GM12878 (cell line): ENCODE results near the gene SLTM. TPM values are rescaled to one million over a fixed set of nuclear protein-coding genes. Genes with fewer than 3 reads are reported as not detected.

ENCODE experiments used
- polyA plus RNA-seq, 11 experiments: library from polyadenylated mRNA; depleted of rRNA in 4 of 11; unstranded in 6 of 11; stranded (reverse) in 5 of 11; fragments of >200 nt; fragmentation: Nextera tagmentation in 4 of 11; fragmentation: Illumina TruSeq in 1 of 11; extraction: Ambion mirVana in 4 of 11; extraction: Trizol in 1 of 11; gene quantifications; 1 replicate in 1 of 11; 2 replicates in 10 of 11; pipeline versions ENCODE4 v1.2.1 to v1.2.3, GENCODE V29; 2011 to 2016; ENCODE audit warnings: inconsistent platforms in 2 of 11, missing spikeins in 2 of 11, low read depth in 1 of 11
- small RNA-seq: library from RNA; depleted of rRNA; stranded (forward); fragments of <200 nt; gene quantifications from one replicate; pipeline ENCODE3, GENCODE V24; 2014
- total RNA-seq, 4 experiments: library from RNA; depleted of rRNA in 3 of 4; stranded (reverse); fragments of >200 nt in 3 of 4; fragmentation: Illumina TruSeq in 1 of 4; extraction: Trizol in 1 of 4; gene quantifications; 2 replicates each; pipeline versions ENCODE4 v1.2.1 to v1.2.3, GENCODE V29; 2013 to 2021

Gene SLTM
- total and polyA plus RNA-seq, 10 of the 15 experiments (the other 5 are each of a cell fraction or from before 2014, with no cell fraction given): 50.5 to 152 (median 90.9) TPM

Small RNAs within 50 kb of the gene (small RNA-seq; reads per million reads assigned to genes)
- gene ZNF444P1: not detected

Other genes starting within 250 kb of the SLTM start
- 40.7 and 43.9 TPM in 2 replicates for gene ADAM10, start 184.0 kb downstream of the SLTM start, total RNA-seq (2014; rRNA removed)
- 33.1 and 33.3 TPM in 2 replicates for gene ADAM10, start 184.0 kb downstream of the SLTM start, total RNA-seq (2014; rRNA removed; fragmentation: Illumina TruSeq; extraction: Trizol)
- 73.7 and 77.0 TPM in 2 replicates for gene ADAM10, start 184.0 kb downstream of the SLTM start, total RNA-seq (2021)
- gene ADAM10, start 184.0 kb downstream of the SLTM start, polyA plus RNA-seq (2011; rRNA removed): 83.0 and 107 TPM in 2 replicates
- 59.5 and 60.2 TPM in 2 replicates for gene ADAM10, start 184.0 kb downstream of the SLTM start, polyA plus RNA-seq (2014; fragmentation: Illumina TruSeq; extraction: Trizol)
- 10 to 100 TPM; 10.0 to 11.1 TPM for gene ADAM10, start 184.0 kb downstream of the SLTM start, polyA plus RNA-seq (2014; fragmentation: Nextera tagmentation; extraction: Ambion mirVana)
- 43.5 and 50.4 TPM in 2 replicates for gene ADAM10, start 184.0 kb downstream of the SLTM start, polyA plus RNA-seq (2014; rRNA removed)
- 10 to 100 TPM; 87.6 to 88.9 TPM for gene ADAM10, start 184.0 kb downstream of the SLTM start, polyA plus RNA-seq (2016; fragmentation: Nextera tagmentation; extraction: Ambion mirVana)
- 2.7 and 2.8 TPM in 2 replicates for gene MINDY2, start 162.4 kb downstream of the SLTM start, total RNA-seq (2014; rRNA removed)
- gene MINDY2, start 162.4 kb downstream of the SLTM start, total RNA-seq (2014; rRNA removed; fragmentation: Illumina TruSeq; extraction: Trizol): 3.6 and 3.8 TPM in 2 replicates
- 4.2 and 5.2 TPM in 2 replicates for gene MINDY2, start 162.4 kb downstream of the SLTM start, total RNA-seq (2021)
- gene MINDY2, start 162.4 kb downstream of the SLTM start, polyA plus RNA-seq (2011; rRNA removed): 6.0 and 12.9 TPM in 2 replicates
- 2.4 and 3.3 TPM in 2 replicates for gene MINDY2, start 162.4 kb downstream of the SLTM start, polyA plus RNA-seq (2014; fragmentation: Illumina TruSeq; extraction: Trizol)
- under 1 TPM; 0.73 to 0.74 TPM for gene MINDY2, start 162.4 kb downstream of the SLTM start, polyA plus RNA-seq (2014; fragmentation: Nextera tagmentation; extraction: Ambion mirVana)
- 1.5 and 2.2 TPM in 2 replicates for gene MINDY2, start 162.4 kb downstream of the SLTM start, polyA plus RNA-seq (2014; rRNA removed)
- 1 to 10 TPM; 8.9 to 9.4 TPM for gene MINDY2, start 162.4 kb downstream of the SLTM start, polyA plus RNA-seq (2016; fragmentation: Nextera tagmentation; extraction: Ambion mirVana)
- 13.1 and 13.8 TPM in 2 replicates for gene RNF111, start 54.0 kb upstream of the SLTM start, total RNA-seq (2014; rRNA removed)
- gene RNF111, start 54.0 kb upstream of the SLTM start, total RNA-seq (2014; rRNA removed; fragmentation: Illumina TruSeq; extraction: Trizol): 15.1 and 16.8 TPM in 2 replicates
- 22.3 and 25.0 TPM in 2 replicates for gene RNF111, start 54.0 kb upstream of the SLTM start, total RNA-seq (2021)
- gene RNF111, start 54.0 kb upstream of the SLTM start, polyA plus RNA-seq (2011; rRNA removed): 30.4 and 34.7 TPM in 2 replicates
- gene RNF111, start 54.0 kb upstream of the SLTM start, polyA plus RNA-seq (2014; fragmentation: Illumina TruSeq; extraction: Trizol): 17.8 and 18.1 TPM in 2 replicates
- 1 to 10 TPM; 8.6 TPM for gene RNF111, start 54.0 kb upstream of the SLTM start, polyA plus RNA-seq (2014; fragmentation: Nextera tagmentation; extraction: Ambion mirVana)
- 13.8 and 15.2 TPM in 2 replicates for gene RNF111, start 54.0 kb upstream of the SLTM start, polyA plus RNA-seq (2014; rRNA removed)
- gene RNF111, start 54.0 kb upstream of the SLTM start, polyA plus RNA-seq (2016; fragmentation: Nextera tagmentation; extraction: Ambion mirVana): 10 to 100 TPM; 16.3 to 22.0 TPM
- 80.9 and 87.1 TPM in 2 replicates for gene CCNB2, start 171.5 kb upstream of the SLTM start, total RNA-seq (2014; rRNA removed)
- gene CCNB2, start 171.5 kb upstream of the SLTM start, total RNA-seq (2014; rRNA removed; fragmentation: Illumina TruSeq; extraction: Trizol): 94.8 and 99.8 TPM in 2 replicates
- 74.1 and 76.6 TPM in 2 replicates for gene CCNB2, start 171.5 kb upstream of the SLTM start, total RNA-seq (2021)
- gene CCNB2, start 171.5 kb upstream of the SLTM start, polyA plus RNA-seq (2011; rRNA removed): 97.7 and 133 TPM in 2 replicates
- gene CCNB2, start 171.5 kb upstream of the SLTM start, polyA plus RNA-seq (2014; fragmentation: Illumina TruSeq; extraction: Trizol): 102 and 107 TPM in 2 replicates
- gene CCNB2, start 171.5 kb upstream of the SLTM start, polyA plus RNA-seq (2014; fragmentation: Nextera tagmentation; extraction: Ambion mirVana): 100 to 1,000 TPM; 205 to 211 TPM
- 75.1 and 89.1 TPM in 2 replicates for gene CCNB2, start 171.5 kb upstream of the SLTM start, polyA plus RNA-seq (2014; rRNA removed)
- 100 to 1,000 TPM; 171 to 178 TPM for gene CCNB2, start 171.5 kb upstream of the SLTM start, polyA plus RNA-seq (2016; fragmentation: Nextera tagmentation; extraction: Ambion mirVana)